HG03097 (cell line): Measurements from ENCODE around the gene ATP8B1.

Source experiments
- ATAC-seq: cut with Tn5 transposase; IDR thresholded peaks from one replicate; pipeline ENCODE4 v1.9.1; 2021; ENCODE audit not compliant: unreplicated experiment, low FRiP score

The ATP8B1 gene

GRCh38 chr18:57819671-57820460 lies 16.8 kb upstream of the ATP8B1 start:
- no peak for ATAC-seq

GRCh38 chr18:57819119-57819518 lies 16.0 kb upstream of the ATP8B1 start:
- no peak for ATAC-seq

- ATAC-seq = no peak
Measured at GRCh38 chr18:57816208-57816954, 13.3 kb upstream of the ATP8B1 start.

GRCh38 chr18:57814555-57814954 lies 11.4 kb upstream of the ATP8B1 start:
- no peak for ATAC-seq

DNA sequence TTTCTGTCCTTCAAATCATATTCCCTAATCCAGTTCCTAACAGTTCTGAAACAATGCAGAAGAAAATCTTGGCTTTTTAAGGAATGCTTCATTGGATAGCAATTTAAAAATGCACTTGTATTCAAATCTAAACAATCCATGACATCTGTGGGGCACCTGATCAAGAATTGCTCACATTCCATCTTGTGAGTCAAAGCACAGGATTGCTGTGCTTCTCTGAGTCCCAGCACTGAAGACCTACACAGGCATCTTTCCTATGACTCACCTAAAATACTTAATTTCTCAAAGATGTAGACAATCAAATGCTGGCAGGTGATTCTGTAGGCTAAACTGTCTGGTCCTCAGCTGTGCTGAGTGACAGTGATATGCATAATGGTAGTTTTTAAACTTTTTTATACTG lies 10.1 kb upstream of the ATP8B1 start:
- ATAC-seq = no peak

DNA sequence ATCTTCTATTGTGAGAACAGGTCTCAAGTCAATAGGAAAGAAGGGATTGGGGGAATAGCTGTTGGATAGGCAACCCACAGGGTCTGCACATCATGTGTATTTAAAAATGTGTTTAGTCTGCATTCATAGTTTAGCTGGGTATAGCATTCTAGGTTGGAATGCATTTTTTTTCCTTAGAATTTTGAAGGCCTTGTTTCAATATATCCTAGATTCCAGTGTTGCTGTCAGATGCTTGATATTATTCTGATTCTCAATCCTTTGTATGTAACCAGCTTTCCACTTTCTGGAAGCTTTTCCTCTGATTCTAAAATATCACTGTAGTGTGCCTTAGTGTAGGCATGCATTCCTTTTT lies 9.0 kb upstream of the ATP8B1 start:
- no peak for ATAC-seq

GRCh38 chr18:57811477-57812125 lies 8.5 kb upstream of the ATP8B1 start:
- no peak for ATAC-seq

DNA sequence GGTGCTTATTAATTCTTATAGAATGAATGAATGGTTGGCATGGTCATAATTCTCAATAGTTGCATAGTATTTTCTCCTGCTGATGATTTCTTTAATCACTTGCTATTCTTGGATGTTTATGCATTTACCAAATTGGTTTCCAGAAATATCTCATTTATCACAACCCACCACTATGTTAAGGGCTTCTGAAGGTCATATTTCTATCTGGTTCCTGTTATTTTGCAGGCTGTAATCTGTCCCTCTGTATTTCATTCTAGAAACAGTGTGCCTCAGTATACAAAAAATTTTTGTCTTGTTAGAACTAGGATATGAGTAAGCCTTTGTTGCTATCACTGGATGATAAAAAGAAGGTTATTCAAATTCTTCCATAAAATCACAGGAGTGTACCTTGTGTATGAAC lies 6.1 kb upstream of the ATP8B1 start:
- ATAC-seq = no peak

DNA sequence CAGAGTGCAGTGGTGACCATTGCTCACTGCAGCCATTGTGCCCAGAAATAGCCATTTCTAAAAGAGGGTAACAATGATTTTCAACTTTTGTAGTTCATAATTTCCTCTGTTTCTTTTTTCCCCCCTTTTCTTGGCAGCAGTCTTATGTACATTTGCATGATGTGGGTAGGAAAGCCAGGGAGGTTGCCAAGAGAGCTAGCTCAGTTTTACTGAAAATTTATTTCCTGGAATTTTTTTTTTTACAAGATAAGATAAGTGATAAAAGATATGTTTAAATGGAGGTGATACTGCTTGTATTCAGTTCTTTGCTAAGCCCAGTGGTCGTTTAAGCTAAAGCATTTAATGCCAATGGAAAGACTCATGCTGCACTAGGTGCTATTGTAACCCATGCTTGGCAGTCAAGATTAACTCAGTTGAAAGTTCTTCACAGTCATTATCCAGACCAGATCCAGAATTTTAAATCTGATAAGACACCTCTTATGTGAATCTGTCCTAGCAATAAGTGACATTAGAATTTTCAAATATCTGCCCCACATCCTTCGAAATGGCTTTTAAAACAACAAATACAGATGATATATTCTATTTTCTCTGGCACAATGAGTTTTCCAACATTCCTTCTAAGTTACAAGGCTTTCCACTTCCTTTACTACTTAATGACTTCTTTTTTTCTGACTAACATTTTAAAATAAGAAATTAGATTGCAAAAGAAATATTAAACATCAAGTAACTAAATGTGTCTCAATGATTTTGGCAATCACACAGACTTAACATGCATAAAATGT lies 4.4 kb upstream of the ATP8B1 start:
- no peak for ATAC-seq

GRCh38 chr18:57806978-57807285 lies 3.8 kb upstream of the ATP8B1 start:
- ATAC-seq = no peak

DNA sequence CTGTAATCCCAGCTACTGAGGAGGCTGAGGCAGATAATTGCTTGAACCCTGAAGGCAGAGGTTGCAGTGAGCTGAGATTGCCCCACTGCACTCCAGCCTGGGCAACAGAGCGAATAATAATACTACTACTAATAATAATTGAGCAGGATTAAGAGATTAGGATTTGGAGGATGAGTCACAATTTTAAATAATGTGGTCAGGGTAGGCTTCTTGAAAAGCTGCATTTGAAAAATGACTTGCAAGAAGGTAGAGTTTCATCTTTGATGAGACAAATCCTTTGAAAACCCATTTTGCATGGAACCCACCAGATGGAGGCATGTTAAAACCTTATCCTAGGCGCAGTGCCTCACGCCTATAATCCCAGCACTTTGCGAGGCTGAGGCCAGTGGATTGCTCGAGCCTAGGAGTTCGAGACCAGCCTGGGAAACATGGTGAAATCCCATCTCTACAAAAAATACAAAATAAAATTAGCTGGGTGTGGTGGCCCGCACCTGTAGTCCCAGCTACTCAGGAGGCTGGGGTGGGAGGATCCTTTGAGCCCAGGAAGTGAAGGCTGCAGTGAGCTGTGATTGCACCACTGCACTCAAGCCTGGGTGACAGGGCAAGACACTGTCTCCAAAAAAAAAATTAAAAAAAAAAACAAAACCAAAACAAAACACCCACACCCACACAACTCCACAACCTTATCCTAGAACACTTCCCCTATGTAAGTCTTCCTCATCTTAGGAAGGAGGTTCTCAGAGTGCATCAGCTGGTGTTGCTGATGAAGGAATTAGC lies 3.3 kb upstream of the ATP8B1 start:
- no peak for ATAC-seq

DNA sequence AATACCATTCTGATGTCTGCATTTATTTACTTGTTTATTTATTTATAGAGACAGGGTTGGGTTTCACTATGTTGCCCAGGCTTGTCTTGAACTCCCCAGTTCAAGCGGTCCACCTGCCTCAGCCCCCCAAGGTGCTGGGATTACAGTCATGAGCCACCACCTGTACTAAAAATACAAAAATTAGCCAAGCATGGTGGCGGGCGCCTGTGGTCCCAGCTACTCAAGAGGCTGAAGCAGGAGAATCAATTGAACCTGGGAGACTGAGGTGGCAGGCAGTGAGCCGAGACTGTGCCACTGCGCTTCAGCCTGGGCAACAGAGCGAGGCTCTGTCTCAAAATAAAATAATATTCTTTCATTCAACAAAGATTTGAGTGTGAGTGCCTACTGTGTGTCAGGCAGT lies 2.0 kb upstream of the ATP8B1 start:
- no peak for ATAC-seq

GRCh38 chr18:57804557-57804956 lies 1.4 kb upstream of the ATP8B1 start:
- no peak for ATAC-seq

- ATAC-seq = no peak
Measured at GRCh38 chr18:57802213-57803102, 657 bp downstream of the ATP8B1 start.

- no peak for ATAC-seq
Measured at GRCh38 chr18:57801761-57802212, 1.3 kb downstream of the ATP8B1 start.

GRCh38 chr18:57801325-57801724 lies 1.8 kb downstream of the ATP8B1 start:
- ATAC-seq = no peak

DNA sequence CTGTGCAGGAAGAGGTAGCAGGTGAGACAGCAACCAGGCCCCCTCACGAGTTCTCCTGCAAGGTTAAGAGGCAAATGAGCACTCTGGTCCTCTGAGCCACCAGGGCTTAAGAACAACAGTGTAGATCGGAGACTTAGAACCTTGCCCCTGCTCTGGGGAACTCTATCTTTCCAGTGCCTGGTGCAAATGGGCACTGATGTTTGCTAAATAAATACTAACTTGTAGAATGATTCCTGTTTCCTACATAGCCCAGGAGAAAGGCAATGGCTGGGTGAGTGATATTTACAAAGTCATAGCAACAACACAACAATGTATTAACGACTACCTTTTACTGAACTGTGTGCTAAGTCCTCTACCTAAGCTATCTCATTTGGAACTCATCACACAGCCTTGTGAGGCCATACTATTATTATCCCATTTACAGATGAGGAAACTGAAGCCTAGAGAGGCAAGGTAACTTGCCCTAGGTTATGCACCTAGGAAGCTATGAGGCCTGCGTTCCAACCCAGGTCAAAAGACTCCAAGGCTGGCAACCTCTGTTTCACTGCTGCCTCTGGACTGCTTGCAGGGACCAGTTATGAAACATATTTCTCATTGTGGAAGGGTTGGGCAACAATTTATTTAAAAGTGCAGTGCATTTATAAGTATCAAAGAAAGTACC lies 4.3 kb downstream of the ATP8B1 start:
- no peak for ATAC-seq

GRCh38 chr18:57797209-57797651 lies 5.9 kb downstream of the ATP8B1 start:
- no peak for ATAC-seq
